Stimulated activated CD8-positive, alpha-beta memory T cell treated with anti-CD3 and anti-CD28 coated beads, Interleukin-15, amount 100 ng/mL, for 4 hours (primary cell): ENCODE results near the gene BSN.
"Not testable (repeated sequence)": the region's sequence is repeated elsewhere in the genome, so short reads cannot be mapped to it uniquely, and the experiment has no call there.

Experiments used
- DNase-seq, 2 donors: peaks; one replicate each; pipeline ENCODE4 v3.0.0-alpha.2; 2020; ENCODE audit warnings: low read depth in 2 of 2

Gene BSN

DNA sequence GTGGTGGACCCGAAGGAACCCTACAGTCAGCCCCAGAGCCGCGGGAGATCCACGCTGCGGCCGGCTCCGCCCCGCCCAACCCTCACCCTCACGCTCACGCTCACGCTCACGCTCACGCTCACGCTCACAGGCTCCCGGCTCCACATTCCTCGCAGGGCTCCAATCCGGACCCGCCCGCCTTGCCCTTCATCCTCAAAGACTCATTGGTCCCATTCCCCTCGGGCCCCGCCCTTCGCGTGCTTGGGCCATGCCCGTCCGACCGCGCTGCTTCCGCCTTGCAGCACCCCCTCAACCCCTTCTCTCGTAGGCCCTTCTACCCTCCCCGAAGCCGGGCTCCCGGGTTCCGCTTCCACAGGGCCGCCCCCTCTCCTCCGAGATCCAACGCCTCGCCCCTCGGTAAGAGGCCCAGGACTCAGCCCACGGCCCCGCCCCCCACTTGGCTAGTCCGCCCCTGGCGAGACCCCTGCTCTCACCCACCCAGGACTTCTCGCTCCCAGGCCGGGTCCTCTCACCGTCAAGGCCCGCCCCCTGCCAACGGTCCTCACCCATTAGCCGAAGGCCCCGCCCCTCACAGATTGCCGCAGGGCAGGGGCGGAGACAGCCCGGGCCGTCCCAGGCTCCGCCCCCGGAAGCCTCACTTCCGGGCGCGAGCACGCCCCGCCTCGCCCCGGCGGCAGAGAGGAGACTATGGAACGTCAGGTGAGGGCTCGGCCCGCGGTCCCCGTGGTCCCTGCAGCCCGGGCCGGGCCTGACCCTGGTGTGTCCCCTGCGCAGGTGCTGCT, 119.6 kb downstream of the BSN start, which contains the start of gene APEH:
APEH (plus strand) TSS at position 637 of the 782 bp plus-strand sequence; CDS start at position 688, 51 bp downstream.
- DNase-seq, result peak; percentile 96 to 97

DNA sequence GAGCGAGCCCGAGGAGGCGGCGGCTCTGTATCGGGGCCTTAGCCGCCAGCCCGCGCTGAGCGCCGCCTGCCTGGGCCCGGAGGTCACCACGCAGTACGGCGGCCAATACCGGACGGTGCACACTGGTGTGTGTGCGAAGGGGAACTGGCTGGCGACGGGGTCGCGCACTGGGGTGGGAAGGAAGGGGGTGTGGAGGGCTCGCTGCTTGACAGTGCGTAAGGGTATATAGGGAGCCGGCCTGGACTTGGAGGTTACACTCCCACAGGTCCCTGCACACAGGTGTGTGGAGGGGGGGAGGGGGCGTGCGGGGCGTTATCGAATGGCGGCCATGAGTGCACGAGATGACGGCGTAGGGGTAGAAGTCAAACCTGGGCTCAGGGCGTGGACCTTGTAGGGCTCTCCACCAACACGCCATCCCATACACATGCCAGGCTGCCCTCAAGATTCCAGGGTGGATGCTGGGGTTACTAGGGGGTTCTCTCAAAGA, 120.3 kb downstream of the BSN start:
- DNase-seq, result no peak

GRCh38 chr3:49675912-49676311, 121.6 kb downstream of the BSN start:
- DNase-seq, result no peak

GRCh38 chr3:49680493-49681231, 126.4 kb downstream of the BSN start:
- DNase-seq, result no peak

GRCh38 chr3:49681232-49681522, 126.9 kb downstream of the BSN start:
- no peak for DNase-seq

DNA sequence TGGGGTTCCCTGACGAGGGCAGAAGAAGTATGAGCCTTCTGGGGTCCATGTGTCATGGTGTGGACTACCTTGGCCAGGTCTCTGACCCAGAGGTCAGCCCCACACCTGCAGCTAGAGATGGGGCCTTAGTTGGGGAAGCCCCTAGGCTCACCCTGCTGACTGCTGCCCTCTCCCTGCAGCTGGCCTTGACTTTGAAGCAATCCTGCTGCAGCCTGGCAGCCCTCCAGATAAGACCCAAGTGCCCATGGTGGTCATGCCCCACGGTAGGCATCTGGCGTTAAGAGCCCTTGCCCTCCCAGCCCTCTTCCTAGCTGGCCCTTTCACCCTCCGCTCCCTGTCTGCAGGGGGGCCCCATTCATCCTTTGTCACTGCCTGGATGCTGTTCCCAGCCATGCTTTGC, 127.3 kb downstream of the BSN start:
- DNase-seq, result no peak

GRCh38 chr3:49683162-49683561, 128.9 kb downstream of the BSN start:
- DNase-seq, result no peak

- DNase-seq, result not testable (repeated sequence)
Observed at GRCh38 chr3:49684453-49684852, 130.2 kb downstream of the BSN start.

DNA sequence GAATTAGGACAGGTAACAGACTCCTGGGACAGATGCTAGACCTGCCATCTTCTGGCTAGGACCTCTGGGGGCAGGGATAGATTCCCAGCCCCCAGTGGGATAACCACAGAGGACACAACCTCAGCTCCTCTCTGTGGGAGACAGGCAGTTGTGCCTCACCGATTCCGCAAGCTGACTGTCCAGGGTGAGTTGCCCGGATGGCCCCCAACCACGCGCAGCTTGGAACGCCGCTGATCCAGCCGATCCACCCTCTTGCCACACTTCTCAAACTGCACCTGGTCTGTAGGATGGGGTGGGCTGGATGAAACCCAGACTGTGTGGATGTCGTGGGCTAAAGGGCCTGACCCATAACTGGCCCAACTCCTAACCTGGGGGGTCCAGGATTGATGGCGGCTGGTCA, 130.8 kb downstream of the BSN start:
- DNase-seq, result not testable (repeated sequence)

GRCh38 chr3:49685846-49686245, 131.6 kb downstream of the BSN start:
- not testable (repeated sequence) for DNase-seq

DNA sequence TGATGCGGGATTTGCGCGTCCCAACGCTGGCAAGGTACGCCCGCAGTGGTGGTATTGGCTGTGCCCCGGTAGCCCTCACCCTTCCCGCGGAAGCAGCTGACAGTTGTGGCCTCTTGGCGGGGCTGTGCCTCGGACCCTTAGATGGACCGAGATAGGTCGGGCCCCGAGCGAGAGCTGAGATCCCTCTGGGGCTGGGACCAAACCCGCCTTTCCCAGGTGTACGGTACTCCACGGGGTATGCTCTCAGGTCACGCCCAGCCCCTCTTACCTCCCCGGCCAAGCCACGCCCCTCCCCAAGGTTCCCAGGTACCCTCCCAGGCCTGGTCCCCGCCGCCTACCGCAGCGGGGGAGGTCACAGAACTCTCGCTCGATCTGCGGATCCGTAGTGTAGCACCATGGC, 132.1 kb downstream of the BSN start:
- not testable (repeated sequence) for DNase-seq

GRCh38 chr3:49686769-49687423, 132.6 kb downstream of the BSN start:
- DNase-seq, result not testable (repeated sequence)

DNA sequence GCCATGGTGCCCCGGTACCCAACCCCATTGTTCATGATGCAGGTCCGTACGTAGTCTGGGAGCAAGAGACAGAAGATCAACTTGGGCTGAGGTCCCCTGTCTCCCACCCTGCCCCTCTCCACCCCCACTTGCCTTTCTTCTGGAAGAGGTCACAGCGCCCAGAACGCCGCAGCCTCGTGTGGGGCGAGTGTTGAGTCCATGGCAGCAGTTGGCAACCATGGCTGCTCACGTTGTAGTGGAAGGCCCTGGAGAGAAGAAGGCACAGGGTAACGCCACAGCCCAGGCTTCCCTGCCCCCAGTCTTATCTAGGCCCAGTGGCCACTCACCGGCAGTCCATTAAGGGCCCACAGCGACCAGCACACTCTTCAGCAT, 133.1 kb downstream of the BSN start:
- not testable (repeated sequence) for DNase-seq

- DNase-seq, result not testable (repeated sequence)
Observed at GRCh38 chr3:49688338-49689045, 134.2 kb downstream of the BSN start.

DNA sequence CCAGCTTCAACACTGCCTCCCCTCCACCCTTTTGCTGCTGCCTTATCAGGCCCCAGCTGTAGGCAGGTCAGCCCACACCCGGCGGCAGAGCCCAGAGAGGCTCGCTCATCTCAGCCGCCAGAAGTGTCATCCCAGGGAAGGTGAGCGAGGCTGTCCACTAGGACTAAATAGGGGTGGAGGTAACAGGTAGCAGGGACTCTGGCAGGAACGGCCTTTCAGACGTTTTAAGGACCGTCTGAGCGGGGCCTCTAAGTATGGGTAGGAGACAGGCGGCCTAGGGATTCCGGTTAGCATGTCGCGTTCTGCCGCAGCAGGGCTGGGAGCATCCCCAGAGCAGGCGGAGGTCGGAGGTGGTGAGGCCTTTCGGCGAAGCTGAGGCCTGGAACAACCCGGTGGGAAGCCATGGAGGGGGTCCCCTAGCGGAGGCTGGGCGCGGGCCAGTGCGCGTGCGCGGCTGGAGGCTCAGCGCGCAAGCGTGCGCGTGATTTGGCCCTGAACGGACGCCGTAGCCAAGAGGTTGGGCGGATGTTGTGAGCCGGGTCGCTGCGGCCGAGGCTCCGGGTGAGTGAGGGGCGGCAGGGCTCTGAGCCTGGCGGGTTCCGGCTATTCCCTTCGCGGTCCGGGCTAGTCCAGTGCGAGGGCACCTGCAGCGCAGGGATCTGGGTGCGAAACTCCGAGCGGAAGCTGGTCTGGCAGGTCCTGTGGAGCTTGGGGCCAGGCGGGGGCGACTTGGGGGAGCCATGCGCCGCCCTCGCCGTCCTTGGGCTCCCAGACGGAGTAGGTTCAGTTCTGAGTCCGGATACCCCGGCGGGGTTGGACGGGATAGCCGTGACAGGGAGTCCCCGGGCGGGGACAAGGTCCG, 135.0 kb downstream of the BSN start, which contains the start of the genes MST1 and RNF123:
MST1 (minus strand) TSS at position 429 of the 862 bp plus-strand sequence. CDS start 783 bp downstream, outside the sequence.
RNF123 (plus strand) TSS at position 512 of the 862 bp plus-strand sequence. CDS start 1,609 bp downstream, outside the sequence.
- DNase-seq, result peak; percentile 80 to 82

DNA sequence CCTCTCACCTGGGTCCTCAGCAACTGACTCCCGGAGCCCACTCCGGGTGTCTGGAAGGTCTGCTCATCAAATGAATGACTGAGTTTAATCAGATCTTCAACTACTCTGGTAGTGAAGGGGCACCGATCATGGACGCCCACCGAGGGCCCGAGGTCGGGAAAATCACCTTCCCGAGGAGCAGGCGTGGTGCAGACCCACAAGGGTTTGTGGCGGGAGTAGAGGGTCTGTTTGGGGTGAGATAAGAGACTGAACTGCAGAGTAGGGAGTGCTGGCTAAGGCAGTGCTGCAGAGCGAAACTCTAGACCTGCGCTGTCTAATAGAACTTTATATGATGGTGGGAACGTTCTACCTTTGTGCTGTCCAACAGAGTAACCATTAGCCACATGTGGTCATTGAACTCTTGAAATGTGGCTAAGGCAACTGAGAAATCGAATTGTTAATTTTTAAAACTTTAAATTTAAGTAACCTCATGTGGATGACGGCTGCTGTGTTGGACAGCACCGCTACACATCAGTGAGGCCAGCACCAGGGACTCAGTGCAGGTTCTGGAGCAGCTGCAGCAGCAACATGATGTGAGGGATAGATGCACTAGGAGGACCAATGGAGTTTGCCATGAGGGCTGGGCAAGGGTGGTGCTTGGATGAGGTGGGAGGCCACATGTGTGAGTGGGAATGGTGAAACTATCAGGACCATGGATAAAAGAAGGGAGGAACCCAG, 135.8 kb downstream of the BSN start:
- DNase-seq, result not testable (repeated sequence)

DNA sequence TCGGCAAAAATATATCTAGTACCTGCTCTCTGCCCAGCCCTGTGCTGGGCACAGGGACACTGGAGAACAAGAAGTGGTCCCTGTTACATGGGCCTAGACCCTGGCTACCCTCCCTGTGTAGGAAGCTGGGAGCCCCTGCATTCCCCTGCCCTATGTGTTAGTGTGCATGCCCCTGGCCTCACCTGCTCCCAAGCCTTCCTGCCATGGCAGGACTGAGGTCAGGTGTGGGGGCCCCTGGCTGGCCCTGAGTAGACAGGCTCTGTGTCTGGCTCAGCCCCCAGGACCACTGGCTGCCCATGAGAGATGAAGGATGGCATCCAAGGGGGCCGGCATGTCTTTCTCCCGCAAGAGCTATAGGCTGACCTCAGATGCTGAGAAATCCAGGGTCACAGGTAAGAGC, 136.6 kb downstream of the BSN start:
- not testable (repeated sequence) for DNase-seq

DNA sequence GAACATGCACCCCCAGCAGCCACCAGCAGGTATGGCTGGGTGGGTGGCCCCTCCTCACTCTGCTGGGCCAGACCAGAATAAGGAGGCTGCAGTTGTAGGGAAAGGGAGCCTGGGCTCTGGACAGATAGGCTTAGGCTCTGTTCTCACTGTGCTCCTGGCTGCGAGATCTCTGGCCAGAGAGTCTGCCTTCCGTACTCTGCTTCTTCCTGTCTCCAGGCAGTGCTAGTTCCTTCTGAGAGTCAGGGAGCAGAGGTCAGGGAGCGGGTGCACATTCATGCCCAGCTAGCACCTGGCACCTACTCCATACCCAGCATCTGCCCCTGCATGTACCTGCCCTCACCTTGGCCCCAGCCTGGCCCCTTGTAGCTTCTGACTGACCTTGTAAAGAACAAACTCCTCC, 137.2 kb downstream of the BSN start:
- DNase-seq, result not testable (repeated sequence)

- DNase-seq, result not testable (repeated sequence)
Observed at GRCh38 chr3:49694409-49695070, 140.3 kb downstream of the BSN start.
